ENCODE data around the gene ACTL9. TPM values are rescaled to one million over a fixed set of nuclear protein-coding genes. Genes with fewer than 3 reads are reported as not detected.

Gene ACTL9
- total RNA-seq, 2 experiments from 2014 or later: not detected

DNA sequence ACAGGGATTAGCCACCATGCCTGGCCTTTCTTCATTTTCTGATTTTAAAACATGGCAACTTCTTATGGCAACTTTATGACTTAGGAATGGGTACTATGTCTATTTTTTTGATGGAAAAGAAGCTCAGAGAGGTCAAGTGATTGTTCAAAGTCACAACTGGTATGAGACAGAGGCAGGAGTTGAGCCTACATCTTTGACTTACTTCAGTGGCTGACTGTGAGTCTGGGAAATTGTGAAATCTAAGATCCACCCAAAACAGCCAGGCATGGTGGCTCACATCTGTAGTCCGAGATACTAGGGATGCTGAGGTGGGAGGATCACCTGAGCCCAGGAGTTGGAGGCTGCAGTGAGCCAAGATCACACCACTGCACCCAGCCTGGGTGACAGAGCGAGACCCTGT, 2.4 kb upstream of the ACTL9 start:
- ChIA-PET CTCF (interaction anchor here (0.6 to 1.1 kb wide), 4 partner anchors 34 to 287 kb away, joined by 3 to 4 read pairs (median 3); no protein-coding TSS in a partner anchor), POLR2A (no interaction called here)
- Mint-ChIP-seq H3K4me1 (peaks cover 72% of the 10 kb centered on the region), H3K4me3 (no peak overlapping the region), H3K9me3 (peaks cover 2% of the 10 kb centered on the region), H3K36me3 (ENCODE audit: low read depth) (peaks cover 8% of the 10 kb centered on the region), H3K27ac (no peak overlapping the region), H3K27me3 (peaks cover 3% of the 10 kb centered on the region)
- DNase-seq: no peak

DNA sequence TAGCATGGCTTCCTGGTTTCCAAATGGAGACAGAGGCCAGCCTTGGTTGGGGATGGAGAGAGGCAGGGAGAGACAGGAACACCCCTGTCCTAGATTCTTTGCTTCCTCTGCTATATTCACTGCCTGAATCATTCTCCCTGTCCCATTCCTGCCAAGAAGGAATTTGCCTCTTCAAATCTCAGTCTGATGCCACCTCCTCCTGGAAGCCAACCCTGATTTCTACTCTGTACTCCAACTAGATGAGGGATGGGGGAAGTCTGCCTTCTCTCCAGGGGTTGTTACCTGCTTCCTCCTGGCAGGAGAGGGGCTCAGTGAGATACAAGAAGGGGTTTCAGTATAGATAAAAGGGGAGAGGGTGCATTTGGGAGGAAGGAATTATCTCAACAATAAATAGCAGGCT, 1.3 kb upstream of the ACTL9 start:
- Mint-ChIP-seq H3K9me3 (peaks cover 2% of the 10 kb centered on the region), H3K27me3 (peaks cover 6% of the 10 kb centered on the region), H3K36me3 (ENCODE audit: low read depth) (peaks cover 8% of the 10 kb centered on the region), H3K27ac (no peak overlapping the region), H3K4me3 (no peak overlapping the region), H3K4me1 (peaks cover 68% of the 10 kb centered on the region)
- POLR2A ChIA-PET: no interaction called here
- DNase-seq: no peak
- CTCF ChIA-PET: interaction anchor here (0.8 to 2.2 kb wide), 3 partner anchors 29 to 46 kb away, joined by 3 to 6 read pairs (median 3); no protein-coding TSS in a partner anchor

DNA sequence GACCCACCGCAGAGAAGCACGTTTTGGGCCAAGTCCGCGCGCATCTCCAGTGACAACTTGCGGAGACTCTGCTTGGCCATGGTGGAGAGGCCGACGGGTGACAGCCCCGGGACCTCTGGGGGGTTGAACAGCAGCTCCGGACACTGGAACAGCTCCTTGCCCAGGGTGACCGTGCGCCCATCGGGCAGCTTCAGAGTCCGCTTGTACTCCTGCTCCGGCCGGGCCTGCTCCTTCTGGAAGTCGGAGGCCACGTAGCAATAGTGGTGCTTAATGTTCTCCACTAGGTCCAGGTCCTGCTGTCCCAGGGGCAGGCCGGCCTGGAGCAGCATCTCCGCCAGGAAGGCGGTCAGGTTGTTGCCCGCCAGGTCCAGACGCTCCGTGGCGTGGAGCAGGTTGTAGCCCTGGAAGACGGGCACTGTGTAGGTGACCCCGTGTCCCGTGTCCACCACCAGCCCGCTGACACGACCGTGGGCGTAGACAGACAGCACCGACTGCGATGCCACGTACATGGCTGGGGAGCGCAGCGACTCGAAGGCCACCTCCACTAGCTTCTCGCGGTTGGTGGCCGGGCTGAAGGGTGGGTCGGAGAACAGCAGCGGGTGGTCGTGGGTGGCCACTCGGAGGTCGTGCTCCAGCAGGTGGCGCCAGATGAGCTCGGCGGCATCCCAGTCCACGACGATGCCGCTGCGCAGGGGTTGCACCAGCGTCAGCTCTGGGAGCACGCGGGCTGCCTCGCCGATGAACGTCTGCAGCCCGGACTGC, 743 bp downstream of the ACTL9 start:
- Mint-ChIP-seq H3K4me3 (no peak overlapping the region), H3K27ac (no peak overlapping the region), H3K27me3 (peaks cover 6% of the 10 kb centered on the region), H3K4me1 (peaks cover 64% of the 10 kb centered on the region), H3K36me3 (ENCODE audit: low read depth) (no peaks in the 10 kb centered on the region), H3K9me3 (no peaks in the 10 kb centered on the region)
- POLR2A ChIA-PET: no interaction called here
- DNase-seq: peak; percentile 32
- CTCF ChIA-PET: interaction anchor here (1.0 to 2.2 kb wide), 4 partner anchors 27 to 134 kb away, joined by 3 to 6 read pairs (median 4); partner anchors contain the start of genes MBD3L1 and ZNF558

DNA sequence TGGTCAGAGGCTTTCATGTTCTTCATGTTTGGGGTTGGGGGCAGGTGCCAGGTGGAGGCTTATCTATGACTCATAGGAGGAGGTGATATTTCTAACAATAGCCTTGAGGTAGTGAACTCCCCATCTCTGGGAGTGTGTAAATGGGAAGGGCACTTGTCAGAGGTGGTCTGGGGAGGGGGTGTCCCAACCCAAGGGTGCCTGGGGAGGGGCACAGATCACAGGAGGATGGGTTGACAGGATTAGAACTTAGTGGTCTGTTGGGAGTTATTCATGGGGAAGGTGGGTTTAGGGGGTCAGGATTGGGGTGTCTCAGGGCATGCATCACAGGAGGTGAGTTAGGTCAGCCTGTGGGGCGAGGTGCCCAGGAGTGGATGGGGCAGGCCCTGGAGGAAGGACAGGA, 1.6 kb downstream of the ACTL9 start:
- Mint-ChIP-seq H3K4me3 (no peak overlapping the region), H3K4me1 (peaks cover 61% of the 10 kb centered on the region), H3K27ac (no peak overlapping the region), H3K27me3 (peaks cover 13% of the 10 kb centered on the region), H3K9me3 (no peaks in the 10 kb centered on the region), H3K36me3 (ENCODE audit: low read depth) (no peaks in the 10 kb centered on the region)
- ChIA-PET POLR2A (no interaction called here), CTCF (no interaction called here)
- no peak for DNase-seq

DNA sequence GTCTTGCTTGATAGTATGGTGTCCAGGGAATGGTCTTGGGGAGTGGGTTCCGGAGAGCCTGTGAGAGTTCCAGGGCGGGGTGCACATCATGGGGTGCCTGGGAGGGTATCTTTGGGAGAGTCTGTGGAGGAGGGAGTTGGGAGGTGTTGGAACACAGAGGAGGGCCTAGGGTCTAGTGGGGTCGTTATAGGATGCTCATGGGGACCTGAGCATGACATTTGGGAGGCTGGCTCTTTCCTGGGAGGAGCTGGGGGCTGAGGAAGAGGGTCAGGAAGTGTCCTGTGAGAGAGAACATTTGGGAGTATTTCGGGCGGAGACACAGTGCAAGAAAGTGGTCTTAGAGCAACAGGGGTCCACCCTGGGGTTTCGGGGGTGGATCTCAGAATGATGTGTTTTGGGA, 2.7 kb downstream of the ACTL9 start:
- no peak for DNase-seq
- POLR2A ChIA-PET: no interaction called here
- H3K9me3 Mint-ChIP-seq: no peaks in the 10 kb centered on the region

DNA sequence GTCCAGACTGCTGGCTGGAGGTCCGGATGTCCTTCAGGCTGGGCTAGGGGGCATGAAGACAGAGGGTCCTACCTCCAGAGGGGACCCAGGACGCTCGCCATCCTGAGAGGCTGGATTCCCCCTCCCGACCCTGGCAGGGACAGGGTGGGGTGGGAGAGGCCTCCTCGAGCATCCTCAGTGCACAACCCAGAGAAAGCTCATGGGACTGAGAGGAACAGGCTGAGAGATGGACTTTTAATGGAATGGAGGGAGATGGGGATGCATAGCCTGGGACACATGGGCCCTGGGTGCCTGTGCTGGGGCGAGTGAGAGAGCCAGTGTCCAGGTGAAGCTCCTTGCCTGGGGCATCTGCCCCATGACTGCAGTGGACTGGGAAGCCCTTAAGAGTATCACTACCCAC, 3.1 kb downstream of the ACTL9 start:
- CTCF ChIA-PET: interaction anchor here (2.2 to 4.9 kb wide), 3 partner anchors 26 to 41 kb away, joined by 15 to 77 read pairs (median 16); no protein-coding TSS in a partner anchor
- no peak for DNase-seq
- peaks cover 23% of the 10 kb centered on the region for H3K27me3 Mint-ChIP-seq
- H3K4me1 Mint-ChIP-seq: peaks cover 53% of the 10 kb centered on the region
- H3K36me3 Mint-ChIP-seq (ENCODE audit: low read depth): no peaks in the 10 kb centered on the region
- H3K4me3 Mint-ChIP-seq: no peak overlapping the region
- H3K9me3 Mint-ChIP-seq: no peaks in the 10 kb centered on the region
- POLR2A ChIA-PET: no interaction called here
- peak overlapping the region; percentile 16 for H3K27ac Mint-ChIP-seq

More for the DNA sequence above, 2.7 kb downstream of the ACTL9 start:
- CTCF ChIA-PET: interaction anchor here (4.9 kb wide), 1 partner anchor 42 kb away, joined by 77 read pairs; no protein-coding TSS in a partner anchor
- Mint-ChIP-seq H3K27ac (no peak overlapping the region), H3K4me3 (no peak overlapping the region), H3K36me3 (ENCODE audit: low read depth) (no peaks in the 10 kb centered on the region), H3K4me1 (peaks cover 56% of the 10 kb centered on the region), H3K27me3 (peaks cover 21% of the 10 kb centered on the region)

DNA sequence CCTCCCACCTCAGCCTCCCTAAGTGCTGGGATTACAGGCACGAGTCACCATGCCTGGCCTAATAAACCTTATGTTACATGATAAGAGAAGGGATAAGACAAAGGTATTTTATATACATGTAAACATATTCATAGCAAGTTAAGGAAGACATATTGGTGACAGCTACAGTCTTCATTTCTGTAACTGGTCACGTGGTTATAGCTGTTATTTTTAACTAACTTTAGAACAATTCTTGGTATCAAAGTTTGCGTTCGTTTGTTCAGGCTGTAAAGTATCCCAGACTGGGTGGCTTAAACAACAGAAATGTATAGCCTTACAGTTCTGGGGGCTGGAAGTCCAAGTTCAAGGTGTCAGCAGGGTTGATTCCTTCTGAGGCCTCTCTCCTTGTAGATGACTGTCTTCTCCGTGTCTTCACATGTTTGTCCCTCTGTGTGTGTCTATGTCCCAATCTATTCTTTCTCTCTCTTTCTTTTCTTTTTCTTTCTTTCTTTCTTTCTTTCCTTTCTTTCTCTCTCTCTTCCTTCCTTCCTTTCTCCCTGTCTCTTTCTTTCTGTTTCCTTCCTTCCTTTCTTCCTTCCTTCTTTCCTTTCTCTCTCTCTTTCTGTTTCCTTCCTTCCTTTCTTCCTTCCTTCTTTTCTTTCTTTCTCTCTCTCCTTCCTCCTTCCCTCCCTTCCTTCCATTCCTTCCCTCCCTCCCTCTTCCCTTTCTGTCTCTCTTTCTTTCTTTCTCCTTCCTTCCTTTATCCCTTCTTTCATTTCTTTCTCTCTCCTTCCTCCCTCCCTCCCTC, 7.6 kb downstream of the ACTL9 start:
- Mint-ChIP-seq H3K27ac (no peak overlapping the region), H3K4me1 (peaks cover 38% of the 10 kb centered on the region), H3K36me3 (ENCODE audit: low read depth) (no peaks in the 10 kb centered on the region), H3K4me3 (no peak overlapping the region), H3K27me3 (peaks cover 32% of the 10 kb centered on the region), H3K9me3 (no peaks in the 10 kb centered on the region)
- no peak for DNase-seq
- ChIA-PET CTCF (interaction anchor here (1.0 to 5.6 kb wide), 3 partner anchors 26 to 49 kb away, joined by 3 to 30 read pairs (median 3); no protein-coding TSS in a partner anchor), POLR2A (no interaction called here)

DNA sequence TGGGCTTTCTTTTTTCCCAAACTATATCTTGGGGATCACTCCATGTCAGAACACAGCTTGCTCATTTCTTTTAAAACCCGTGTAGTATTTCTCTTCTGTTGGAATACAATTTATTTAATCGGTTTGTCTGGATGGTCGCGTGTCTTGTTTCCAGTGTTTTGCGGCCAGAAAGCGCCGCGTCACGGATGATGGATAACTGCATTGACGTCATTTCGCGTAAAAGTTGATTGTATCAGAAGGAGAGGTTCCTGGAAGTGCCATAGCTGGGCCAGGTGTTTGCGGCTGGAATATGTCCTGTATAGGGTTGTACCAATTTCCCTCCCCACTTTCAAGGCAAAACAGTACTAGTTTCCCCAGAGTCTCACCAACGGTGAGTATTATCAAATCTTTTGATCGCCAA, 9.7 kb downstream of the ACTL9 start:
- Mint-ChIP-seq H3K36me3 (ENCODE audit: low read depth) (no peaks in the 10 kb centered on the region), H3K4me3 (no peak overlapping the region), H3K9me3 (no peaks in the 10 kb centered on the region), H3K27ac (no peak overlapping the region), H3K27me3 (peaks cover 30% of the 10 kb centered on the region), H3K4me1 (peaks cover 29% of the 10 kb centered on the region)
- CTCF ChIA-PET: interaction anchor here (5.6 kb wide), 1 partner anchor 34 kb away, joined by 30 read pairs; no protein-coding TSS in a partner anchor
- DNase-seq: no peak
- POLR2A ChIA-PET: interaction anchor here (1.4 kb wide), 1 partner anchor 18 kb away, joined by 3 read pairs; no protein-coding TSS in a partner anchor

DNA sequence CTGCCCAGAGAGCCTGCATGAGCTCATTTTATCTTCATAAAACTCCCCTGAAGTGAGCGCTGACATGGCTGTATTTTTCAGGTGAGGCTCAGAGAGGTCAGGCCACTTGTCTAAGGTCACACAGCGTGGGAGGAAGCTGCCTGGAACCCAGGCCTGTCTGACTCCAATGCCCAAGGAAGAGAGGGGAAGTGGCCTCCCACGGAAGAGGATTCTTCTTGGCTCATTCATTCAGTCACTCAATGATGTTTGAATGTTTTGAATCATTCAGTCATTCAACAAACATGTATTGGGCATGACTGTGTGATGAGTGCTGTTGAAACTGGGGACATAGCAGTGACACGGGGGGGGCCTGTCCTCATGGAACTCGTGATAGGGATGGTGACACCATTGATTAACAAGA, 12.0 kb downstream of the ACTL9 start:
- CTCF ChIA-PET: interaction anchor here (0.5 to 5.6 kb wide), 2 partner anchors 32 to 1434 kb away, joined by 4 to 30 read pairs; no protein-coding TSS in a partner anchor
- POLR2A ChIA-PET: no interaction called here

DNA sequence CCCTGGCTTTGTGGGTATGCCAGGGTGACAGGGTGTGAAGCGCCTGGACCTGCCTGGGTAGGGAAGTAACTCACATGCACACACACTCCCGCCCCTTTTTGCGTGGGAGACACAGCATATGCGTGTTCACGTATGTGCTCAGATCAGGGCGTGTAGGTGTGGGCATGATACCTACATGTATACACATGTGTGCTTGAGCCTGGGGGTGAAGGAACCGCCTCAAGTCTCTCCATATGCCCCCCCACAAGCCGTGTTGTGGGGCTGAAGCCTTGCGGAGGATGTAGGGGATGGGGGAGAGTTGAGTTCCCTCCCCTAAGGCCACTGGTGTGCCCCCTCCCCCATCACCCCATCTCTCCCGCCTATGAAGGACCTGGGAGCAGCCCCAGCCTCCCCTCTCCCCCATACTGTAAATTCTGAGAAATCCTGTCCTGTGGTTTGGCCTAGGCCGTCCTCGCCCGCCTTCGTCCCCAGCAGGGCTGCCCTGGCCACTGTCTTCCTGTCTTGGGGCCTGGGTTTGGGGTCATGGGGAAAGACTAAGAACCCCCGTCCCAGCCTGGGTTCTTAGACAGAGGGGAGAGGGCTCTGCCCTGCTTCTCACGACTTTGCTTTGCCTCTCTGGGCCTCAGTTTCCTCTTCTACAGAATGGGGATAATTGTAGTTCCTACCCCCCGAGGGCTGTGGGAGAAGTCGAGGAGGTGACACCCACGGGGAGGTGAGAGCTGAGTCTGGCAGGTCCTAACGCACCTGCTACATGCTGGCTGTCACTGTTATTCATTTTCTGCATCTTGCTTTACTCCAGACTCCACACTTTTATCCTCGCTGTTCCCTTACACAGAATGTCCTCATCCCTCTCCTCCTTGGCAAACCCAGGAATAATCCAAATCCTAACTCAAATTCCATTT, 14.3 kb downstream of the ACTL9 start:
- no peak for DNase-seq
- Mint-ChIP-seq H3K27me3 (peaks cover 12% of the 10 kb centered on the region), H3K9me3 (peaks cover 6% of the 10 kb centered on the region), H3K27ac (no peak overlapping the region), H3K4me3 (no peak overlapping the region), H3K36me3 (ENCODE audit: low read depth) (peaks cover 12% of the 10 kb centered on the region), H3K4me1 (peaks cover 43% of the 10 kb centered on the region)
- ChIA-PET CTCF (interaction anchor here (1.8 kb wide), 1 partner anchor 10 kb away, joined by 8 read pairs; no protein-coding TSS in a partner anchor), POLR2A (no interaction called here)

More for the DNA sequence above, 12.0 kb downstream of the ACTL9 start:
- Mint-ChIP-seq H3K27ac (no peak overlapping the region), H3K9me3 (peaks cover 4% of the 10 kb centered on the region), H3K4me3 (no peak overlapping the region), H3K36me3 (ENCODE audit: low read depth) (peaks cover 12% of the 10 kb centered on the region), H3K4me1 (peaks cover 32% of the 10 kb centered on the region), H3K27me3 (peaks cover 20% of the 10 kb centered on the region)
- DNase-seq: no peak

DNA sequence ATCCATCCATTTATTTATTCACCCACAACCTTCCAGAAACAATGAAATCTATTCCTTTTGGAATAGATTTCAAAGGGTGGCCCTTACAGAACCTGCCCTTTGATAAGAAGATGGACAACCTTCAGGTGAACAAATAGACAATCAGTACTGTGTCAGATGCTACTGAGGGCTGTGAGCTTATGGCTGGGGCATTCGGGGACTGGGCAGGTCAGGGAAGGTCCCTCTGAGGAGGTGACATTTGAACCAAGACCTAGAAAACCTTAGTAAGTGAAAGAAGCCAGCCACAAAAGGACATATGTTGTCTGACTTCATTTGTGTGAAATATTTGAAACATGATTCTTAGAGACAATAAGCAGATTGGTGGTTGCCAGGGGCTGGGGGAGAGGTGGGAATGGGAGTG, 15.7 kb downstream of the ACTL9 start:
- H3K4me3 Mint-ChIP-seq: no peak overlapping the region
- peaks cover 43% of the 10 kb centered on the region for H3K4me1 Mint-ChIP-seq
- ChIA-PET CTCF (interaction anchor here (1.3 kb wide), 1 partner anchor 29 kb away, joined by 3 read pairs; no protein-coding TSS in a partner anchor), POLR2A (no interaction called here)
- no peak overlapping the region for H3K27ac Mint-ChIP-seq
- peaks cover 9% of the 10 kb centered on the region for H3K9me3 Mint-ChIP-seq
- H3K27me3 Mint-ChIP-seq: peaks cover 6% of the 10 kb centered on the region
- H3K36me3 Mint-ChIP-seq (ENCODE audit: low read depth): peaks cover 15% of the 10 kb centered on the region
- no peak for DNase-seq

DNA sequence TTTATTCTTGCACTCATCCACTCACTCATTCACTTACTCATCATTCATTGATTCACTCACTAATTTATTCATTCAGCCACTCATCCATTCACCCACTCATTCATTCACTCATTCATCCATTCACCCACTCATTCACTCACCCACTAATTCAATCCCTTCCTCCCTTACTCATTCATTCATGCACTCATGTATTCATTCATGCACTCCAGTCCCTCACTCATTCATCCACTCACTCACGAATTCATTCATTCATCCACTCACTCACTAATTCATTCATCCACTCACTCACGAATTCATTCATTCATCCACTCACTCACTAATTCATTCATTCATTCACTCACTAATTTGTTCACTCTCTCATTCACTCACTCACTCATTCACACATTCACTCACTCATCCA, 16.1 kb downstream of the ACTL9 start:
- Mint-ChIP-seq H3K9me3 (peaks cover 12% of the 10 kb centered on the region), H3K27ac (no peak overlapping the region), H3K36me3 (ENCODE audit: low read depth) (peaks cover 17% of the 10 kb centered on the region), H3K4me1 (peaks cover 43% of the 10 kb centered on the region), H3K4me3 (no peak overlapping the region), H3K27me3 (peaks cover 6% of the 10 kb centered on the region)
- ChIA-PET CTCF (interaction anchor here (1.3 kb wide), 1 partner anchor 29 kb away, joined by 3 read pairs; no protein-coding TSS in a partner anchor), POLR2A (no interaction called here)
- no peak for DNase-seq

All from activated CD4-positive, alpha-beta memory T cell treated with anti-CD3 and anti-CD28 coated beads, Interleukin-2, amount 10 ng/mL, durations not matched to agents 7 days and 5 days (primary cell).